Endometrium (tissue), 2 donors: ENCODE data around the gene TMEM50B.
"Not testable (repeated sequence)": the region's sequence is repeated elsewhere in the genome, so short reads cannot be mapped to it uniquely, and the experiment has no call there.

ENCODE experiments used
- FAIRE-seq: peaks from 2 replicates; lab custom pipeline; 2012; peaks lifted over from hg19 to GRCh38; lab: Jason Lieb, UNC
- donor health status: control.
- donor health status: control.

The TMEM50B gene

GRCh38 chr21:33478182-33478581 is 1.6 kb downstream of the TMEM50B start:
- no peak for FAIRE-seq

GRCh38 chr21:33477066-33477465 is 2.7 kb downstream of the TMEM50B start:
- no peak for FAIRE-seq

- no peak for FAIRE-seq
These were observed 6.4 kb downstream of the TMEM50B start for GRCh38 chr21:33473344-33473743.

- FAIRE-seq = no peak
These were observed 9.1 kb downstream of the TMEM50B start for GRCh38 chr21:33470701-33471100.

- not testable (repeated sequence) for FAIRE-seq
These were observed 10.6 kb downstream of the TMEM50B start for GRCh38 chr21:33469183-33469582.

- no peak for FAIRE-seq
These were observed 18.1 kb downstream of the TMEM50B start for GRCh38 chr21:33461538-33462250.

GRCh38 chr21:33458861-33459260 is 20.9 kb downstream of the TMEM50B start:
- FAIRE-seq = no peak

GRCh38 chr21:33455686-33456446 is 23.9 kb downstream of the TMEM50B start:
- no peak for FAIRE-seq

- no peak for FAIRE-seq
These were observed 27.4 kb downstream of the TMEM50B start for GRCh38 chr21:33452362-33452761.

- no peak for FAIRE-seq
These were observed 28.1 kb downstream of the TMEM50B start for GRCh38 chr21:33451634-33452071.

- FAIRE-seq = no peak
These were observed 30.2 kb downstream of the TMEM50B start for GRCh38 chr21:33449616-33450015.

- not testable (repeated sequence) for FAIRE-seq
These were observed 33.2 kb downstream of the TMEM50B start for GRCh38 chr21:33446620-33447019.

- FAIRE-seq = no peak
These were observed 35.3 kb downstream of the TMEM50B start for GRCh38 chr21:33444499-33444898.

- no peak for FAIRE-seq
These were observed 36.6 kb downstream of the TMEM50B start for GRCh38 chr21:33443194-33443593.

GRCh38 chr21:33441489-33442477 is 38.0 kb downstream of the TMEM50B start:
- no peak for FAIRE-seq

- FAIRE-seq = no peak
These were observed 42.6 kb downstream of the TMEM50B start for GRCh38 chr21:33437140-33437539.

- no peak for FAIRE-seq
These were observed 44.9 kb downstream of the TMEM50B start for GRCh38 chr21:33434770-33435360.

GRCh38 chr21:33433425-33434114 is 46.2 kb downstream of the TMEM50B start:
- no peak for FAIRE-seq

GRCh38 chr21:33433001-33433400 is 46.8 kb downstream of the TMEM50B start:
- FAIRE-seq = no peak

GRCh38 chr21:33432496-33432895 is 47.3 kb downstream of the TMEM50B start:
- no peak for FAIRE-seq

GRCh38 chr21:33430858-33431257 is 48.9 kb downstream of the TMEM50B start:
- no peak for FAIRE-seq
